ENCODE measurements around the gene KATNAL1. TPM values are rescaled to one million over a fixed set of nuclear protein-coding genes. Genes with fewer than 3 reads are reported as not detected.

The KATNAL1 gene
- total RNA-seq, 1 experiment from 2014 or later = 14.2 TPM

GRCh38 chr13:30332456-30333143, 25.2 kb upstream of the KATNAL1 start (continued):
- TF ChIP-seq ATF6 (CRISPR knock-in tag; IDR thresholded peaks at IDR 0.05) = no peak
- TF ChIP-seq CREB1 (CRISPR knock-in tag; IDR thresholded peaks at IDR 0.05) = no peak
- TF ChIP-seq, protein P1, sequence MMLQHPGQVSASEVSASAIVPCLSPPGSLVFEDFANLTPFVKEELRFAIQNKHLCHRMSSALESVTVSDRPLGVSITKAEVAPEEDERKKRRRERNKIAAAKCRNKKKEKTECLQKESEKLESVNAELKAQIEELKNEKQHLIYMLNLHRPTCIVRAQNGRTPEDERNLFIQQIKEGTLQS (CRISPR knock-in tag; conservative IDR thresholded peaks at IDR 0.05) = no peak
- no peak for TF ChIP-seq EMX1 (CRISPR knock-in tag; IDR thresholded peaks at IDR 0.05)
- no peak for TF ChIP-seq KAT7 (CRISPR knock-in tag; IDR thresholded peaks at IDR 0.05; ENCODE audit: borderline replicate concordance)
- no peak for TF ChIP-seq FOXK1 (CRISPR knock-in tag; IDR thresholded peaks at IDR 0.05)
- no peak for TF ChIP-seq NR2C2 (CRISPR knock-in tag; IDR thresholded peaks at IDR 0.05)
- no peak for TF ChIP-seq E2F4 (CRISPR knock-in tag; IDR thresholded peaks at IDR 0.05; ENCODE audit: borderline replicate concordance, low read depth)
- TF ChIP-seq, protein P2, sequence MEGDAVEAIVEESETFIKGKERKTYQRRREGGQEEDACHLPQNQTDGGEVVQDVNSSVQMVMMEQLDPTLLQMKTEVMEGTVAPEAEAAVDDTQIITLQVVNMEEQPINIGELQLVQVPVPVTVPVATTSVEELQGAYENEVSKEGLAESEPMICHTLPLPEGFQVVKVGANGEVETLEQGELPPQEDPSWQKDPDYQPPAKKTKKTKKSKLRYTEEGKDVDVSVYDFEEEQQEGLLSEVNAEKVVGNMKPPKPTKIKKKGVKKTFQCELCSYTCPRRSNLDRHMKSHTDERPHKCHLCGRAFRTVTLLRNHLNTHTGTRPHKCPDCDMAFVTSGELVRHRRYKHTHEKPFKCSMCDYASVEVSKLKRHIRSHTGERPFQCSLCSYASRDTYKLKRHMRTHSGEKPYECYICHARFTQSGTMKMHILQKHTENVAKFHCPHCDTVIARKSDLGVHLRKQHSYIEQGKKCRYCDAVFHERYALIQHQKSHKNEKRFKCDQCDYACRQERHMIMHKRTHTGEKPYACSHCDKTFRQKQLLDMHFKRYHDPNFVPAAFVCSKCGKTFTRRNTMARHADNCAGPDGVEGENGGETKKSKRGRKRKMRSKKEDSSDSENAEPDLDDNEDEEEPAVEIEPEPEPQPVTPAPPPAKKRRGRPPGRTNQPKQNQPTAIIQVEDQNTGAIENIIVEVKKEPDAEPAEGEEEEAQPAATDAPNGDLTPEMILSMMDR (IDR thresholded peaks at IDR 0.05) = no peak
- TF ChIP-seq, protein P3, sequence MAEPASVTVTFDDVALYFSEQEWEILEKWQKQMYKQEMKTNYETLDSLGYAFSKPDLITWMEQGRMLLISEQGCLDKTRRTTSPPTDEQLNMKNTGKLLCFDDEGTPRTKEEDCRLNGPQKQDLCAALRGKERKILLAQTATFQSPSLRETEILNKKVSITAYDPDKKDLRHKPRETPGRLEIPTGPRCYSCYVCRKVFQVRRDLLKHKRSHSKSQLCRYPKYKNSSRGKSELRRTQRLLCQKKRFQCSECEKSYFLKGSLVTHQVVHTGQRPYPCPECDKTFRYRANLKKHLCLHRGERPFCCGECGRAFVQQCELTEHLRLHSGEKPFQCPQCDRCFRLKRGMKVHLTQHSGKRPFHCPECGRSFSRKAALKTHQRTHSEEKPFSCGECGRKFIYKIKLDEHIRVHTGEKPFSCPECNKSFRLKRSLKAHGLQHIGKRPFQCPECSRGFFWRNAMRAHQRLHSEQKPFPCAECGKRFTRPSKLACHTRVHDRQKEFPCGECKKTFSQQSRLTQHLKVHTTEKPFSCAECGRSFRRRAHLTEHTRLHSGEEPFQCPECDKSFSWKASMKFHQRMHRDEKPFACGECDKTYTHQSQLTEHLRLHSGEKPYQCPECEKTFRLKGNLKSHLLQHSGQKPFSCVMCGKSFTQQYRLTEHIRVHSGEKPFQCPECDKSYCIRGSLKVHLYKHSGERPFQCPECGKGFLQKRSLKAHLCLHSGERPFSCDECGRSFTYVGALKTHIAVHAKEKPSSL (CRISPR knock-in tag; conservative IDR thresholded peaks at IDR 0.05) = no peak

- ATAC-seq = no peak
- Mint-ChIP-seq H3K27ac (no peak overlapping the region), H3K4me1 (peaks cover under 1% of the 10 kb centered on the region), H3K9me3 (no peaks in the 10 kb centered on the region), H3K4me3 (no peak overlapping the region), H3K36me3 (no peaks in the 10 kb centered on the region), H3K27me3 (ENCODE audit: low read depth) (no peaks in the 10 kb centered on the region; the same call in 1 of the 2 replicates)
- DNase-seq (ENCODE audit: low spot score) = no peak
- ChIA-PET POLR2A (no interaction called here), CTCF (no interaction called here)
- TF ChIP-seq PRRX2 (CRISPR knock-in tag; IDR thresholded peaks at IDR 0.05) (no peak), JAZF1 (CRISPR knock-in tag; IDR thresholded peaks at IDR 0.05) (no peak)
Observed at GRCh38 chr13:30331331-30331771, 24.0 kb upstream of the KATNAL1 start.

- Mint-ChIP-seq H3K4me1 (no peaks in the 10 kb centered on the region), H3K4me3 (no peak overlapping the region), H3K9me3 (0 out of 2 replicates have a peak, but pooled peaks cover 8% of the 10 kb centered on the region), H3K27me3 (ENCODE audit: low read depth) (peaks cover 2% of the 10 kb centered on the region; the same call in 1 of the 2 replicates), H3K27ac (no peak overlapping the region), H3K36me3 (no peaks in the 10 kb centered on the region)
- POLR2A ChIA-PET = no interaction called here
- DNase-seq (ENCODE audit: low spot score) (no peak), ATAC-seq (no peak)
- CTCF ChIA-PET = no interaction called here
- TF ChIP-seq E2F4 (CRISPR knock-in tag; IDR thresholded peaks at IDR 0.05; ENCODE audit: borderline replicate concordance, low read depth) (no peak), TCF7 (CRISPR knock-in tag; IDR thresholded peaks at IDR 0.05; ENCODE audit: low read depth) (no peak), RORB (CRISPR knock-in tag; IDR thresholded peaks at IDR 0.05) (no peak), AR (CRISPR knock-in tag; IDR thresholded peaks at IDR 0.05) (no peak), ZNF263 (CRISPR knock-in tag; IDR thresholded peaks at IDR 0.05; ENCODE audit: low read depth) (no peak), GABPB1 (CRISPR knock-in tag; IDR thresholded peaks at IDR 0.05) (no peak), ZNF512 (CRISPR knock-in tag; IDR thresholded peaks at IDR 0.05; ENCODE audit: borderline replicate concordance) (no peak)
Observed at GRCh38 chr13:30329009-30329585, 21.7 kb upstream of the KATNAL1 start.

Data from WTC11 (cell line).